ENCODE data around the gene NR2C2. TPM values are rescaled to one million over a fixed set of nuclear protein-coding genes. Genes with fewer than 3 reads are reported as not detected.

Gene NR2C2
- total RNA-seq, 2 experiments from 2014 or later, result 35.9 to 62.1 TPM

GRCh38 chr3:14962762-14963161, 15.4 kb downstream of the NR2C2 start:
- no TSS peak for BruUV-seq (replicated peaks)
- CTCF ChIA-PET (ENCODE audit: unreplicated experiment), result no interaction called here
- H2AFZ ChIP-seq (ENCODE audit: low read length), result no peak overlapping the region
- H3K79me2 ChIP-seq (ENCODE audit: insufficient read depth, low read depth, low read length), result peaks cover 51% of the 10 kb centered on the region; the same call in 1 of the 2 replicates
- H3K4me2 ChIP-seq (ENCODE audit: low read length), result no peak overlapping the region
- no peaks in the 10 kb centered on the region for H3K9me2 ChIP-seq (ENCODE audit: insufficient read depth, low read length)
- TF ChIP-seq CTCF (conservative IDR thresholded peaks at IDR 0.05; ENCODE audit: low read length), result no peak
- TF ChIP-seq EZH2phosphoT487 (IDR thresholded peaks at IDR 0.05; ENCODE audit: borderline replicate concordance, low read depth, low read length), result no peak
- intact Hi-C loops (cut with micrococcal nuclease; ENCODE audit: unreplicated experiment), result no loop called here
- peaks cover 74% of the 10 kb centered on the region for H3K36me3 ChIP-seq (ENCODE audit: insufficient read depth, low read length)
- peaks cover 11% of the 10 kb centered on the region for H3K4me1 ChIP-seq (ENCODE audit: insufficient read depth, low read length, poor library complexity, severe bottlenecking)
- POLR2A ChIA-PET, result no interaction called here
- no peaks in the 10 kb centered on the region; the same call in 1 of the 2 replicates for H4K20me1 ChIP-seq (ENCODE audit: insufficient read depth, low read length)
- no peak for DNase-seq (ENCODE audit: low spot score)
- H3K9me3 ChIP-seq (ENCODE audit: low read length), result peaks cover 7% of the 10 kb centered on the region; the same call in 1 of the 2 replicates
- H3K27ac ChIP-seq (ENCODE audit: low read depth, low read length, poor library complexity, severe bottlenecking), result no peak overlapping the region
- no peak overlapping the region for H3K4me3 ChIP-seq (ENCODE audit: low read depth, low read length, poor library complexity, severe bottlenecking)

- Histone ChIP-seq H4K20me1 (ENCODE audit: insufficient read depth, low read length) (no peaks in the 10 kb centered on the region; the same call in 1 of the 2 replicates), H3K4me2 (ENCODE audit: low read length) (no peak overlapping the region), H3K9me3 (ENCODE audit: low read length) (peaks cover 7% of the 10 kb centered on the region; the same call in 1 of the 2 replicates), H2AFZ (ENCODE audit: low read length) (no peak overlapping the region), H3K4me3 (ENCODE audit: low read depth, low read length, poor library complexity, severe bottlenecking) (no peak overlapping the region), H3K36me3 (ENCODE audit: insufficient read depth, low read length) (peaks cover 58% of the 10 kb centered on the region), H3K4me1 (ENCODE audit: insufficient read depth, low read length, poor library complexity, severe bottlenecking) (no peaks in the 10 kb centered on the region), H3K9me2 (ENCODE audit: insufficient read depth, low read length) (no peaks in the 10 kb centered on the region), H3K79me2 (ENCODE audit: insufficient read depth, low read depth, low read length) (peaks cover 20% of the 10 kb centered on the region; the same call in 1 of the 2 replicates), H3K27ac (ENCODE audit: low read depth, low read length, poor library complexity, severe bottlenecking) (no peak overlapping the region)
- no peak for DNase-seq (ENCODE audit: low spot score)
- TF ChIP-seq CTCF (conservative IDR thresholded peaks at IDR 0.05; ENCODE audit: low read length) (no peak), EZH2phosphoT487 (IDR thresholded peaks at IDR 0.05; ENCODE audit: borderline replicate concordance, low read depth, low read length) (no peak)
- ChIA-PET CTCF (ENCODE audit: unreplicated experiment) (no interaction called here), POLR2A (interaction anchor here (0.6 to 1.6 kb wide), 3 partner anchors 12 to 44 kb away, joined by 3 read pairs; no protein-coding TSS in a partner anchor)
- BruUV-seq (replicated peaks), result no TSS peak
- intact Hi-C loops (cut with micrococcal nuclease; ENCODE audit: unreplicated experiment), result no loop called here
These were observed 19.9 kb downstream of the NR2C2 start for GRCh38 chr3:14967285-14967684.

- ChIA-PET POLR2A (no interaction called here), CTCF (ENCODE audit: unreplicated experiment) (no interaction called here)
- Histone ChIP-seq H3K4me3 (ENCODE audit: low read depth, low read length, poor library complexity, severe bottlenecking) (no peak overlapping the region), H3K79me2 (ENCODE audit: insufficient read depth, low read depth, low read length) (peaks cover 11% of the 10 kb centered on the region; the same call in 1 of the 2 replicates), H3K36me3 (ENCODE audit: insufficient read depth, low read length) (peaks cover 70% of the 10 kb centered on the region), H3K9me3 (ENCODE audit: low read length) (peaks cover 7% of the 10 kb centered on the region; the same call in 1 of the 2 replicates), H2AFZ (ENCODE audit: low read length) (no peak overlapping the region), H4K20me1 (ENCODE audit: insufficient read depth, low read length) (no peaks in the 10 kb centered on the region), H3K27ac (ENCODE audit: low read depth, low read length, poor library complexity, severe bottlenecking) (no peak overlapping the region), H3K4me2 (ENCODE audit: low read length) (no peak overlapping the region), H3K9me2 (ENCODE audit: insufficient read depth, low read length) (no peaks in the 10 kb centered on the region), H3K4me1 (ENCODE audit: insufficient read depth, low read length, poor library complexity, severe bottlenecking) (no peaks in the 10 kb centered on the region)
- no TSS peak for BruUV-seq (replicated peaks)
- intact Hi-C loops (cut with micrococcal nuclease; ENCODE audit: unreplicated experiment), result no loop called here
- TF ChIP-seq EZH2phosphoT487 (IDR thresholded peaks at IDR 0.05; ENCODE audit: borderline replicate concordance, low read depth, low read length) (no peak), CTCF (conservative IDR thresholded peaks at IDR 0.05; ENCODE audit: low read length) (no peak)
- DNase-seq (ENCODE audit: low spot score), result no peak
These were observed 22.3 kb downstream of the NR2C2 start for GRCh38 chr3:14969671-14970070.

All from OCI-LY7 (cell line).